Esophagus squamous epithelium (tissue), 5 donors: Measurements from ENCODE around the gene GPR146. TPM values are rescaled to one million over a fixed set of nuclear protein-coding genes. Genes with fewer than 3 reads are reported as not detected.

Source experiments
- DNase-seq: peaks from one replicate; lab custom pipeline; 2025; lab: John Stamatoyannopoulos, UW
- H3K27ac ChIP-seq, 4 donors: fragments of 200-600 bp; sonication (generic); one replicate each; pipeline ENCODE4 v1.5.1; 2016 to 2019; ENCODE audit warnings: mild to moderate bottlenecking in 1 of 4
- H3K27me3 ChIP-seq, 4 donors: fragments of 200-600 bp; sonication (generic); 1 replicate in 3 of 4; 2 replicates in 1 of 4; pipeline versions ENCODE4 v1.5.1 to v1.6.0; 2017 to 2021; ENCODE audit warnings: antibody characterized with exemption in 1 of 4
- H3K36me3 ChIP-seq, 3 donors: fragments of 200-600 bp; sonication (generic); one replicate each; pipeline ENCODE4 v1.5.1; 2016 to 2019
- H3K4me1 ChIP-seq, 3 donors: fragments of 200-600 bp; sonication (generic); one replicate each; pipeline ENCODE4 v1.5.1; 2017 to 2019
- H3K4me3 ChIP-seq, 4 donors: fragments of 200-600 bp; sonication (generic); 1 replicate in 3 of 4; 2 replicates in 1 of 4; pipeline ENCODE4 v1.5.1; 2016 to 2019; ENCODE audit warnings: mild to moderate bottlenecking in 2 of 4, moderate library complexity in 1 of 4
- H3K9me3 ChIP-seq, 3 donors: fragments of 200-600 bp; sonication (generic); one replicate each; pipeline ENCODE4 v1.5.1; 2016 to 2019
- POLR2A ChIP-seq, 4 donors: fragments of 450-650 bp; IDR thresholded peaks; one replicate each; pipeline ENCODE4 v1.6.1; 2017; ENCODE audit warnings: antibody characterized with exemption in 4 of 4, mild to moderate bottlenecking in 4 of 4, moderate library complexity in 3 of 4
- WGBS, 2 donors: methylation state at CpG; one replicate each; pipeline ENCODE4 v1.1.5; 2018; 5-methylcytosine and 5-hydroxymethylcytosine counted together
- intact Hi-C: fragments of 100-400 bp; cut with DNase I; formaldehyde crosslinking; loops from one replicate; pipeline ENCODE4 v1.15.0; 2022
- total RNA-seq, 4 donors: library from RNA; depleted of rRNA; stranded (reverse); fragments of >200 nt; gene quantifications; one replicate each; pipeline ENCODE4 v1.1.0, GENCODE V29; 2016
- TF ChIP-seq, protein P1 (sequence below), 6 experiments: fragments of 450-650 bp in 4 of 6; fragments of 200-600 bp in 2 of 6; sonication (generic) in 2 of 6; IDR thresholded peaks; one replicate each; pipeline ENCODE4 v1.5.1; 2016 to 2019; ENCODE audit warnings: antibody characterized with exemption in 6 of 6, mild to moderate bottlenecking in 4 of 6, moderate library complexity in 4 of 6
- donor health status: DM: yes; HTN: yes; CAD: no.

Gene GPR146
- total RNA-seq, 4 donors from 2014 or later = 1.1 to 12.8 (median 3.5) TPM

GRCh38 chr7:1055956-1056784, 11.8 kb downstream of the GPR146 start:
- DNase-seq = no peak
- Histone ChIP-seq H3K27ac (peak overlapping the region; percentile 30 to 90 (median 76)), H3K4me3 (peak overlapping the region in 3 of 4 donors; percentile 30 to 58 (median 38)), H3K9me3 (no peaks in the 10 kb centered on the region), H3K4me1 (peaks cover 37 to 97% (median 46%) of the 10 kb centered on the region in 3 donors), H3K27me3 (no peaks in the 10 kb centered on the region), H3K36me3 (peaks cover 0 to 19% (median 0%) of the 10 kb centered on the region in 3 donors)
- intact Hi-C loops = no loop called here
- TF ChIP-seq, protein P1, sequence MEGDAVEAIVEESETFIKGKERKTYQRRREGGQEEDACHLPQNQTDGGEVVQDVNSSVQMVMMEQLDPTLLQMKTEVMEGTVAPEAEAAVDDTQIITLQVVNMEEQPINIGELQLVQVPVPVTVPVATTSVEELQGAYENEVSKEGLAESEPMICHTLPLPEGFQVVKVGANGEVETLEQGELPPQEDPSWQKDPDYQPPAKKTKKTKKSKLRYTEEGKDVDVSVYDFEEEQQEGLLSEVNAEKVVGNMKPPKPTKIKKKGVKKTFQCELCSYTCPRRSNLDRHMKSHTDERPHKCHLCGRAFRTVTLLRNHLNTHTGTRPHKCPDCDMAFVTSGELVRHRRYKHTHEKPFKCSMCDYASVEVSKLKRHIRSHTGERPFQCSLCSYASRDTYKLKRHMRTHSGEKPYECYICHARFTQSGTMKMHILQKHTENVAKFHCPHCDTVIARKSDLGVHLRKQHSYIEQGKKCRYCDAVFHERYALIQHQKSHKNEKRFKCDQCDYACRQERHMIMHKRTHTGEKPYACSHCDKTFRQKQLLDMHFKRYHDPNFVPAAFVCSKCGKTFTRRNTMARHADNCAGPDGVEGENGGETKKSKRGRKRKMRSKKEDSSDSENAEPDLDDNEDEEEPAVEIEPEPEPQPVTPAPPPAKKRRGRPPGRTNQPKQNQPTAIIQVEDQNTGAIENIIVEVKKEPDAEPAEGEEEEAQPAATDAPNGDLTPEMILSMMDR (IDR thresholded peaks at IDR 0.05) = no peak
- peak in 1 of 4 donors; percentile 7 for TF ChIP-seq POLR2A (IDR thresholded peaks at IDR 0.05)
- 49 to 82% methylated on average over 13 to 15 of the region's 36 CpGs for WGBS, 2 donors

DNA sequence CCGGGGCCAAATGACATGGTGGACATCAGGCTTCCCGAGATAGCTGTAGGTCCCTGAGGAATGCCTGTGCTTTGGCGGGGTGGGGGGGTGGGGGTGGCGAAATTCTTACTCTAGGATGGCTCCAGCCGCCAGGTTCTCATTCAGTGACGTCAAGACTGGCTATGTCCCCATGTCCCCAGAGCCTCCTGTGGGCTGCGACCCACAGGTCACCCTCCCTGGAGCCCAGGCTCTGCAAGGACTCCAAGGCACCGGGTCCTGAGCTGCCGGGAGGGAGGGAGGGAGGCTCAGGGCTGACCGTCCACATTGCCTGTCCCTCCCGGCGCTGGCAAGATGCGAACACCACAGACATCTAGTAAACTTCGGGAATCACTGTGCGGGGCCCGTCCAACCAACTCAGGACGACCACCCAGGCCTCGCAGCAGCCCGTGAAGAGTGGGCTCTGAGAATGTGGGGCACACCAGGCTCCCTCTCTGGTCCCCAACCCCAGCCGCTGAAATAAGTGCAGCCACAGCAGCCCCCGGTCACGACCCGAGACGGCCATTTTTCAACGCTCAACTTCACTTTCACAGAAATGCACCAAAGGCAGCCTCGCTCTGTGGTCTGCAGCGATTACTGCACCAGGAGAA, 12.6 kb downstream of the GPR146 start:
- peak overlapping the region in 2 of 4 donors; percentile 82 to 90 for H3K27ac ChIP-seq
- no peak for DNase-seq
- H3K36me3 ChIP-seq = peaks cover 0 to 19% (median 0%) of the 10 kb centered on the region in 3 donors
- H3K9me3 ChIP-seq = no peaks in the 10 kb centered on the region
- H3K27me3 ChIP-seq = no peaks in the 10 kb centered on the region
- intact Hi-C loops = no loop called here
- 97 to 100% methylated on average over 5 to 13 of the region's 27 CpGs for WGBS, 2 donors
- TF ChIP-seq POLR2A (IDR thresholded peaks at IDR 0.05) = no peak
- TF ChIP-seq, protein P1 (IDR thresholded peaks at IDR 0.05) = no peak
- H3K4me1 ChIP-seq = peaks cover 44 to 97% (median 48%) of the 10 kb centered on the region in 3 donors
- peak overlapping the region in 1 of 4 donors; percentile 58 for H3K4me3 ChIP-seq

DNA sequence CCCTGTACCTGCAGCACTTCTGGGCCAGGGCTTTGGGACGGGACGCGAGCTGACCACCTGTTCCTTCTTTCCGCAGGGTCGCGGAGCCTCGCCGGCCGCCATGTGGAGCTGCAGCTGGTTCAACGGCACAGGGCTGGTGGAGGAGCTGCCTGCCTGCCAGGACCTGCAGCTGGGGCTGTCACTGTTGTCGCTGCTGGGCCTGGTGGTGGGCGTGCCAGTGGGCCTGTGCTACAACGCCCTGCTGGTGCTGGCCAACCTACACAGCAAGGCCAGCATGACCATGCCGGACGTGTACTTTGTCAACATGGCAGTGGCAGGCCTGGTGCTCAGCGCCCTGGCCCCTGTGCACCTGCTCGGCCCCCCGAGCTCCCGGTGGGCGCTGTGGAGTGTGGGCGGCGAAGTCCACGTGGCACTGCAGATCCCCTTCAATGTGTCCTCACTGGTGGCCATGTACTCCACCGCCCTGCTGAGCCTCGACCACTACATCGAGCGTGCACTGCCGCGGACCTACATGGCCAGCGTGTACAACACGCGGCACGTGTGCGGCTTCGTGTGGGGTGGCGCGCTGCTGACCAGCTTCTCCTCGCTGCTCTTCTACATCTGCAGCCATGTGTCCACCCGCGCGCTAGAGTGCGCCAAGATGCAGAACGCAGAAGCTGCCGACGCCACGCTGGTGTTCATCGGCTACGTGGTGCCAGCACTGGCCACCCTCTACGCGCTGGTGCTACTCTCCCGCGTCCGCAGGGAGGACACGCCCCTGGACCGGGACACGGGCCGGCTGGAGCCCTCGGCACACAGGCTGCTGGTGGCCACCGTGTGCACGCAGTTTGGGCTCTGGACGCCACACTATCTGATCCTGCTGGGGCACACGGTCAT, 13.3 kb downstream of the GPR146 start:
- H3K4me1 ChIP-seq = peaks cover 46 to 97% (median 46%) of the 10 kb centered on the region in 3 donors
- 92 to 96% methylated on average over 8 to 47 of the region's 62 CpGs for WGBS, 2 donors
- intact Hi-C loops = no loop called here

DNA sequence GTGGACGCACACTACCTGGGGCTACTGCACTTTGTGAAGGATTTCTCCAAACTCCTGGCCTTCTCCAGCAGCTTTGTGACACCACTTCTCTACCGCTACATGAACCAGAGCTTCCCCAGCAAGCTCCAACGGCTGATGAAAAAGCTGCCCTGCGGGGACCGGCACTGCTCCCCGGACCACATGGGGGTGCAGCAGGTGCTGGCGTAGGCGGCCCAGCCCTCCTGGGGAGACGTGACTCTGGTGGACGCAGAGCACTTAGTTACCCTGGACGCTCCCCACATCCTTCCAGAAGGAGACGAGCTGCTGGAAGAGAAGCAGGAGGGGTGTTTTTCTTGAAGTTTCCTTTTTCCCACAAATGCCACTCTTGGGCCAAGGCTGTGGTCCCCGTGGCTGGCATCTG, 14.0 kb downstream of the GPR146 start:
- intact Hi-C loops = no loop called here
- no peak for DNase-seq
- 89 to 92% methylated on average over 3 to 12 of the region's 13 CpGs for whole genome bisulfite sequencing, 2 donors
- Histone ChIP-seq H3K36me3 (peaks cover 0 to 19% (median 0%) of the 10 kb centered on the region in 3 donors), H3K9me3 (no peaks in the 10 kb centered on the region), H3K4me3 (no peak overlapping the region), H3K4me1 (peaks cover 47 to 97% (median 51%) of the 10 kb centered on the region in 3 donors), H3K27ac (peak overlapping the region in 2 of 4 donors; percentile 10 to 88), H3K27me3 (no peaks in the 10 kb centered on the region)
- TF ChIP-seq, protein P1 (IDR thresholded peaks at IDR 0.05) = no peak
- TF ChIP-seq POLR2A (IDR thresholded peaks at IDR 0.05) = no peak

More for the DNA sequence above, 13.3 kb downstream of the GPR146 start:
- Histone ChIP-seq H3K4me3 (no peak overlapping the region), H3K36me3 (peaks cover 0 to 19% (median 0%) of the 10 kb centered on the region in 3 donors), H3K9me3 (no peaks in the 10 kb centered on the region), H3K27ac (peak overlapping the region in 1 of 4 donors; percentile 10), H3K27me3 (no peaks in the 10 kb centered on the region)
- TF ChIP-seq, protein P1 (IDR thresholded peaks at IDR 0.05) = no peak
- no peak for TF ChIP-seq POLR2A (IDR thresholded peaks at IDR 0.05)
- DNase-seq = no peak
